Memory B cell (primary cell): ENCODE data around the gene SYCE1.
"Not testable (repeated sequence)": the region's sequence is repeated elsewhere in the genome, so short reads cannot be mapped to it uniquely, and the experiment has no call there.

Source experiments
- ATAC-seq: fragments of 150-1000 bp; cut with Tn5 transposase; 2 replicates; pipeline ENCODE4 v1.10.0; 2021; ENCODE audit warnings: low read depth, mild to moderate bottlenecking, moderate library complexity
- DNase-seq, 2 donors: peaks; one replicate each; pipeline ENCODE4 v3.0.0; 2022; ENCODE audit warnings: low spot score in 2 of 2
- H3K27ac Mint-ChIP-seq: one replicate; pipeline ENCODE4 v1.8.0; 2022; ENCODE audit warnings: mild to moderate bottlenecking, moderate library complexity, mixed read lengths
- H3K27me3 Mint-ChIP-seq: one replicate; pipeline ENCODE4 v1.8.0; 2022; ENCODE audit warnings: mixed read lengths
- H3K36me3 Mint-ChIP-seq: one replicate; pipeline ENCODE4 v1.8.0; 2022; ENCODE audit warnings: mild to moderate bottlenecking, mixed read lengths
- H3K4me1 Mint-ChIP-seq: one replicate; pipeline ENCODE4 v1.8.0; 2022; ENCODE audit warnings: mixed read lengths
- H3K4me3 Mint-ChIP-seq: one replicate; pipeline ENCODE4 v1.8.0; 2022; ENCODE audit warnings: mild to moderate bottlenecking, moderate library complexity, mixed read lengths
- H3K9me3 Mint-ChIP-seq: one replicate; pipeline ENCODE4 v1.8.0; 2022; ENCODE audit warnings: mixed read lengths

The SYCE1 gene

GRCh38 chr10:133534417-133534816, 31.0 kb downstream of the SYCE1 start:
- Mint-ChIP-seq H3K4me3 (no peak overlapping the region), H3K4me1 (peaks cover 6% of the 10 kb centered on the region), H3K9me3 (peaks cover 2% of the 10 kb centered on the region), H3K36me3 (no peaks in the 10 kb centered on the region), H3K27ac (no peak overlapping the region), H3K27me3 (peaks cover 26% of the 10 kb centered on the region)
- DNase-seq = no peak
- ATAC-seq = no peak

- DNase-seq = no peak
- ATAC-seq = no peak
- Mint-ChIP-seq H3K4me3 (no peak overlapping the region), H3K9me3 (peaks cover 2% of the 10 kb centered on the region), H3K36me3 (no peaks in the 10 kb centered on the region), H3K4me1 (peaks cover 11% of the 10 kb centered on the region), H3K27ac (no peak overlapping the region), H3K27me3 (peaks cover 28% of the 10 kb centered on the region)
These were observed 32.5 kb downstream of the SYCE1 start for GRCh38 chr10:133532871-133533270.

GRCh38 chr10:133530506-133530905, 34.9 kb downstream of the SYCE1 start:
- ATAC-seq (no peak), DNase-seq (no peak)
- peaks cover 11% of the 10 kb centered on the region for H3K4me1 Mint-ChIP-seq
- peaks cover 40% of the 10 kb centered on the region for H3K27me3 Mint-ChIP-seq
- H3K27ac Mint-ChIP-seq = no peak overlapping the region
- H3K4me3 Mint-ChIP-seq = no peak overlapping the region
- no peaks in the 10 kb centered on the region for H3K9me3 Mint-ChIP-seq
- H3K36me3 Mint-ChIP-seq = no peaks in the 10 kb centered on the region

- DNase-seq (no peak), ATAC-seq (no peak)
- Mint-ChIP-seq H3K4me1 (peaks cover 11% of the 10 kb centered on the region), H3K36me3 (no peaks in the 10 kb centered on the region), H3K9me3 (no peaks in the 10 kb centered on the region), H3K4me3 (peak overlapping the region; percentile 52), H3K27me3 (peaks cover 40% of the 10 kb centered on the region), H3K27ac (no peak overlapping the region)
These were observed 35.8 kb downstream of the SYCE1 start for GRCh38 chr10:133529576-133529946.

- Mint-ChIP-seq H3K4me3 (peak overlapping the region; percentile 52), H3K4me1 (peaks cover 11% of the 10 kb centered on the region), H3K27ac (no peak overlapping the region), H3K36me3 (no peaks in the 10 kb centered on the region), H3K27me3 (peaks cover 36% of the 10 kb centered on the region), H3K9me3 (no peaks in the 10 kb centered on the region)
- ATAC-seq (no peak), DNase-seq (no peak)
These were observed 36.4 kb downstream of the SYCE1 start for GRCh38 chr10:133528845-133529575.

GRCh38 chr10:133528296-133528844, 37.0 kb downstream of the SYCE1 start:
- Mint-ChIP-seq H3K4me1 (peaks cover 11% of the 10 kb centered on the region), H3K4me3 (no peak overlapping the region), H3K27me3 (peaks cover 35% of the 10 kb centered on the region), H3K27ac (no peak overlapping the region), H3K36me3 (no peaks in the 10 kb centered on the region), H3K9me3 (peaks cover 1% of the 10 kb centered on the region)
- DNase-seq (no peak), ATAC-seq (no peak)

- Mint-ChIP-seq H3K36me3 (no peaks in the 10 kb centered on the region), H3K27ac (no peak overlapping the region), H3K4me1 (peaks cover 11% of the 10 kb centered on the region), H3K4me3 (no peak overlapping the region), H3K9me3 (peaks cover 4% of the 10 kb centered on the region), H3K27me3 (peaks cover 31% of the 10 kb centered on the region)
- DNase-seq = no peak
- no peak for ATAC-seq
These were observed 37.6 kb downstream of the SYCE1 start for GRCh38 chr10:133527771-133528271.

GRCh38 chr10:133526957-133527588, 38.3 kb downstream of the SYCE1 start, which contains the start of gene CYP2E1:
Gene CYP2E1, plus strand, starts transcription at chr10:133527363. Its CDS starts 33 bp downstream, at chr10:133527396.
- Mint-ChIP-seq H3K4me1 (peaks cover 11% of the 10 kb centered on the region), H3K27me3 (peaks cover 30% of the 10 kb centered on the region), H3K27ac (no peak within 1 kb of the TSS), H3K4me3 (no peak within 1 kb of the TSS), H3K9me3 (peaks cover 4% of the 10 kb centered on the region), H3K36me3 (no peaks in the 10 kb centered on the region)
- ATAC-seq (no peak), DNase-seq (no peak)

- H3K4me1 Mint-ChIP-seq = peaks cover 9% of the 10 kb centered on the region
- no peak overlapping the region for H3K4me3 Mint-ChIP-seq
- H3K9me3 Mint-ChIP-seq = peaks cover 7% of the 10 kb centered on the region
- DNase-seq (no peak), ATAC-seq (no peak)
- peaks cover 26% of the 10 kb centered on the region for H3K27me3 Mint-ChIP-seq
- no peak overlapping the region for H3K27ac Mint-ChIP-seq
- no peaks in the 10 kb centered on the region for H3K36me3 Mint-ChIP-seq
These were observed 39.9 kb downstream of the SYCE1 start for GRCh38 chr10:133525444-133525843.

GRCh38 chr10:133523631-133524203, 41.7 kb downstream of the SYCE1 start:
- no peak for ATAC-seq
- no peak overlapping the region for H3K27ac Mint-ChIP-seq
- H3K4me1 Mint-ChIP-seq = no peaks in the 10 kb centered on the region
- H3K9me3 Mint-ChIP-seq = peaks cover 7% of the 10 kb centered on the region
- no peak overlapping the region for H3K4me3 Mint-ChIP-seq
- no peaks in the 10 kb centered on the region for H3K36me3 Mint-ChIP-seq
- no peak for DNase-seq
- peaks cover 16% of the 10 kb centered on the region for H3K27me3 Mint-ChIP-seq

GRCh38 chr10:133520193-133520738, 45.1 kb downstream of the SYCE1 start:
- ATAC-seq (peak; percentile 98), DNase-seq (peak; percentile 90 to 97)
- peaks cover 7% of the 10 kb centered on the region for H3K27me3 Mint-ChIP-seq
- H3K4me1 Mint-ChIP-seq = no peaks in the 10 kb centered on the region
- peaks cover 9% of the 10 kb centered on the region for H3K9me3 Mint-ChIP-seq
- H3K4me3 Mint-ChIP-seq = peak overlapping the region; percentile 65
- H3K36me3 Mint-ChIP-seq = no peaks in the 10 kb centered on the region
- H3K27ac Mint-ChIP-seq = no peak overlapping the region

GRCh38 chr10:133518517-133518916, 46.9 kb downstream of the SYCE1 start:
- H3K4me3 Mint-ChIP-seq, H3K27ac Mint-ChIP-seq, H3K4me1 Mint-ChIP-seq, H3K36me3 Mint-ChIP-seq, DNase-seq, ATAC-seq, H3K9me3 Mint-ChIP-seq: not testable (repeated sequence)
- H3K27me3 Mint-ChIP-seq = peaks cover 12% of the 10 kb centered on the region

- Mint-ChIP-seq H3K27ac (no peak overlapping the region), H3K27me3 (peaks cover 10% of the 10 kb centered on the region), H3K9me3 (peaks cover 2% of the 10 kb centered on the region), H3K4me3 (no peak overlapping the region), H3K4me1 (no peaks in the 10 kb centered on the region), H3K36me3 (no peaks in the 10 kb centered on the region)
- no peak for ATAC-seq
- DNase-seq = no peak
These were observed 49.3 kb downstream of the SYCE1 start for GRCh38 chr10:133516057-133516456.

- H3K27me3 Mint-ChIP-seq = peaks cover 12% of the 10 kb centered on the region
- H3K4me1 Mint-ChIP-seq = no peaks in the 10 kb centered on the region
- H3K36me3 Mint-ChIP-seq = peaks cover 2% of the 10 kb centered on the region
- ATAC-seq (no peak), DNase-seq (no peak)
- H3K9me3 Mint-ChIP-seq = peaks cover 6% of the 10 kb centered on the region
- no peak overlapping the region for H3K27ac Mint-ChIP-seq
- H3K4me3 Mint-ChIP-seq = no peak overlapping the region
These were observed 49.9 kb downstream of the SYCE1 start for GRCh38 chr10:133515471-133515870.
